ENCODE results near the gene ACIN1. TPM values are rescaled to one million over a fixed set of nuclear protein-coding genes. Genes with fewer than 3 reads are reported as not detected.

The ACIN1 gene
- total RNA-seq, 1 experiment from 2014 or later: 333 TPM

DNA sequence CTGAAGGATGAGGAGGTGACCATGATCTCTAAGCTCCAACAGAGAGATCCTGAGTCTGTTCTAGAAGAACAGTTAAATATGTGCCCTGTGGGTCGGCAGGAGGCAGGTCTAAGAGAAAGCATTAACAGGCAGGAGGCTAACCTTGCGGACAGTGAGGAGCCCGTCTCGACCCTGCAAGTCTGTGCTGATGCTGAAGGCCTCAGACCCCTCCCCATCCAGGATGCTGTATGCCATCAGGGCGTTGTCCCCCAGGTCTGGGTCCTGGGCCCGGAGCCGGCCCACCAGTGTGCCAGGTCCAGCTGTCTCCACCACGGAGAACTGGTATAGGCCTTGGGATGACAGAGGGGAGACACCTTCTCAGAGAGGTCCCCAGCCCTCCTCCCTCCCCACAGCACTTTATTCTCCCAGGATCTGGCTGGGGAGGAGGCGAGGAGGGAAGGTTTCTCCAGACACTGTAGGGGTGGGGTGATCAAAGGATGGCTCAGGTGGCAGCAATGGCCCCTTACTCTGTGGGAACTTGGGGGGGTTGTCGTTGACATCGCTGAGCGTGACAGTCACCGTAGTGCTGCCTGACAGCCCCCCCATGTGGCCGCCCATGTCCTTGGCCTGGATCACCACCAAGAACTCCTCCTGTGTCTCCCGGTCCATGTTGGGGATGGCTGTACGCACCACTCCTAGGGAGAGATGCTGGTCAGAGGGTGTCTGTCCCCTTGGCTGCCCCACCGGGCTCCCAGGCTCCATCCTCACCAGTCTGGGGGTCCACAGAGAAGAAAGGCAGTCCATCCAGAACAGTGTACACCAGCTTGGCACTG is 40.7 kb downstream of the ACIN1 start:
- TF ChIP-seq, protein P1, sequence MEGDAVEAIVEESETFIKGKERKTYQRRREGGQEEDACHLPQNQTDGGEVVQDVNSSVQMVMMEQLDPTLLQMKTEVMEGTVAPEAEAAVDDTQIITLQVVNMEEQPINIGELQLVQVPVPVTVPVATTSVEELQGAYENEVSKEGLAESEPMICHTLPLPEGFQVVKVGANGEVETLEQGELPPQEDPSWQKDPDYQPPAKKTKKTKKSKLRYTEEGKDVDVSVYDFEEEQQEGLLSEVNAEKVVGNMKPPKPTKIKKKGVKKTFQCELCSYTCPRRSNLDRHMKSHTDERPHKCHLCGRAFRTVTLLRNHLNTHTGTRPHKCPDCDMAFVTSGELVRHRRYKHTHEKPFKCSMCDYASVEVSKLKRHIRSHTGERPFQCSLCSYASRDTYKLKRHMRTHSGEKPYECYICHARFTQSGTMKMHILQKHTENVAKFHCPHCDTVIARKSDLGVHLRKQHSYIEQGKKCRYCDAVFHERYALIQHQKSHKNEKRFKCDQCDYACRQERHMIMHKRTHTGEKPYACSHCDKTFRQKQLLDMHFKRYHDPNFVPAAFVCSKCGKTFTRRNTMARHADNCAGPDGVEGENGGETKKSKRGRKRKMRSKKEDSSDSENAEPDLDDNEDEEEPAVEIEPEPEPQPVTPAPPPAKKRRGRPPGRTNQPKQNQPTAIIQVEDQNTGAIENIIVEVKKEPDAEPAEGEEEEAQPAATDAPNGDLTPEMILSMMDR (conservative IDR thresholded peaks at IDR 0.05): peak; percentile 54; the same call in 2 of the 3 replicates
- no peaks in the 10 kb centered on the region; the same call in 1 of the 2 replicates for H3K4me1 ChIP-seq (ENCODE audit: insufficient read depth, low read length)
- H3K27me3 ChIP-seq (ENCODE audit: insufficient read depth, low read length): no peaks in the 10 kb centered on the region

More for the DNA sequence above, 40.7 kb downstream of the ACIN1 start:
- WGBS (ENCODE audit: extremely low coverage, insufficient read length, low lambda C conversion rate): no CpG with 5 or more reads among the region's 17 CpGs
- H3K4me1 Mint-ChIP-seq: peaks cover 16 to 19% of the 10 kb centered on the region in 2 experiments
- no peak overlapping the region for H2BK12ac ChIP-seq (ENCODE audit: insufficient read length, low read depth, low read length)
- H2BK15ac ChIP-seq (ENCODE audit: low read depth, low read length): no peak overlapping the region
- no peak overlapping the region for H3K4me2 ChIP-seq (ENCODE audit: insufficient read depth, insufficient read length, low read length)
- no peaks in the 10 kb centered on the region for H3K9me3 Mint-ChIP-seq
- peak overlapping the region in 1 of 3 experiments; percentile 60; a peak in 1 of 7 replicates for H3K27ac Mint-ChIP-seq
- H2BK20ac ChIP-seq (ENCODE audit: low read depth, low read length, poor library complexity, severe bottlenecking): no peak overlapping the region
- peaks cover 15% of the 10 kb centered on the region for H3K23me2 ChIP-seq (ENCODE audit: insufficient read length, low read depth, low read length, poor library complexity, severe bottlenecking)
- no peak overlapping the region for H4K91ac ChIP-seq (ENCODE audit: insufficient read length, low read depth, low read length)
- H3K56ac ChIP-seq (ENCODE audit: insufficient read length, low read depth, low read length): no peak overlapping the region
- no peak overlapping the region for H2BK5ac ChIP-seq (ENCODE audit: insufficient read length, low read length)
- H3K9ac ChIP-seq (ENCODE audit: extremely low read depth, insufficient read length, low read length): no peak overlapping the region
- H3K79me2 ChIP-seq (ENCODE audit: insufficient read depth, low read length): no peaks in the 10 kb centered on the region
- H2AK5ac ChIP-seq (ENCODE audit: insufficient read length, low read length): no peak overlapping the region
- no peak overlapping the region for H3K27ac ChIP-seq (ENCODE audit: insufficient read length, low read depth, low read length)
- H3K79me1 ChIP-seq (ENCODE audit: insufficient read depth, low read depth, low read length, poor library complexity, severe bottlenecking): no peaks in the 10 kb centered on the region
- no peak overlapping the region for H2BK120ac ChIP-seq (ENCODE audit: low read depth, low read length, poor library complexity, severe bottlenecking)
- H3K27me3 Mint-ChIP-seq (ENCODE audit: low read depth): peaks cover 8% of the 10 kb centered on the region
- no peaks in the 10 kb centered on the region for H4K20me1 ChIP-seq (ENCODE audit: control insufficient read depth, insufficient read depth, insufficient read length)
- 0 out of 5 replicates have a peak overlapping the region, but pooled peaks of 1 of the 2 experiments have one; percentile 55 for H3K4me3 Mint-ChIP-seq
- no peak overlapping the region for H3K18ac ChIP-seq (ENCODE audit: insufficient read length, low read depth, low read length)
- H4K8ac ChIP-seq (replicated peaks; ENCODE audit: insufficient read length, low read depth, low read length): no peak overlapping the region
- no peak overlapping the region for H3K4ac ChIP-seq (ENCODE audit: low read depth, low read length)
- H3K14ac ChIP-seq (ENCODE audit: insufficient read depth, low read length): no peak overlapping the region
- no peak overlapping the region for H3K23ac ChIP-seq (ENCODE audit: insufficient read length, low read depth, low read length)
- DNase-seq: peak; percentile 50
- no peak overlapping the region for H2AFZ ChIP-seq (ENCODE audit: low read length)
- H3K9me3 ChIP-seq (ENCODE audit: control insufficient read depth, low read depth, low read length): no peaks in the 10 kb centered on the region
- peaks cover 7 to 36% (median 25%) of the 10 kb centered on the region in 3 experiments for H3K36me3 Mint-ChIP-seq (ENCODE audit: insufficient read depth in 1 of 3, low read depth in 3 of 3)
- no peak overlapping the region for H3T11ph ChIP-seq (ENCODE audit: low read length)
- no peak overlapping the region for H4K5ac ChIP-seq (ENCODE audit: insufficient read length, low read depth, low read length)
